ENCODE measurements around the gene RPL36A.
A peak's percentile ranks its signal among the peaks of the same experiment; 100 is the strongest.

RPL36A gene

DNA sequence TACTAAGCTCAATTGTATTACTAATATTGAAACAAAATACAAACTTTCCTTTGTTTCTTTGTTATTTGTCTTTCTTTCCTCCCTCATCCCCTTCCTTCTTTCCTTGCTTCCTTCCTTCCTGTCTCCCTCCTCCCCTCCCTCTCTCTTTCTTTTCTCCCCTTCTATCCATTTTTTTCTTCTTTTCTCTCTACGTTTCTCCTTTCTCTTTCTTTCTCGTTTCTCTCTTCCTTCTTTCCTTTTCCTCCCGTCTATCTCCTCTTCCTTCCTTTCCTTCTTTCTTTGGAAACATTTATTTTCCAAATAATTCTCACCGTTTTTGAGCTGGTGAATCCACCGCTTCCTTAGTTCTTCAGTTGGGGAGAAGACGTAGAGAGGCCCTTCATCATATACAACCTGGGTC lies 21.1 kb upstream of the RPL36A start:
- TF ChIP-seq, protein P1, sequence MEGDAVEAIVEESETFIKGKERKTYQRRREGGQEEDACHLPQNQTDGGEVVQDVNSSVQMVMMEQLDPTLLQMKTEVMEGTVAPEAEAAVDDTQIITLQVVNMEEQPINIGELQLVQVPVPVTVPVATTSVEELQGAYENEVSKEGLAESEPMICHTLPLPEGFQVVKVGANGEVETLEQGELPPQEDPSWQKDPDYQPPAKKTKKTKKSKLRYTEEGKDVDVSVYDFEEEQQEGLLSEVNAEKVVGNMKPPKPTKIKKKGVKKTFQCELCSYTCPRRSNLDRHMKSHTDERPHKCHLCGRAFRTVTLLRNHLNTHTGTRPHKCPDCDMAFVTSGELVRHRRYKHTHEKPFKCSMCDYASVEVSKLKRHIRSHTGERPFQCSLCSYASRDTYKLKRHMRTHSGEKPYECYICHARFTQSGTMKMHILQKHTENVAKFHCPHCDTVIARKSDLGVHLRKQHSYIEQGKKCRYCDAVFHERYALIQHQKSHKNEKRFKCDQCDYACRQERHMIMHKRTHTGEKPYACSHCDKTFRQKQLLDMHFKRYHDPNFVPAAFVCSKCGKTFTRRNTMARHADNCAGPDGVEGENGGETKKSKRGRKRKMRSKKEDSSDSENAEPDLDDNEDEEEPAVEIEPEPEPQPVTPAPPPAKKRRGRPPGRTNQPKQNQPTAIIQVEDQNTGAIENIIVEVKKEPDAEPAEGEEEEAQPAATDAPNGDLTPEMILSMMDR (IDR thresholded peaks at IDR 0.05; ENCODE audit: low read depth, low read length), result no peak
- no peak for TF ChIP-seq EZH2phosphoT487 (IDR thresholded peaks at IDR 0.05; ENCODE audit: low read depth)
- no peak overlapping the region for H3K27ac ChIP-seq (ENCODE audit: low read length)
- no peak overlapping the region for H3K4me2 ChIP-seq (ENCODE audit: low read length)
- H3K4me1 ChIP-seq (ENCODE audit: low read length), result peaks cover 23% of the 10 kb centered on the region
- H3K9me3 ChIP-seq (ENCODE audit: insufficient read depth, low read length), result no peaks in the 10 kb centered on the region
- no peak overlapping the region for H2AFZ ChIP-seq (ENCODE audit: low read depth, low read length)
- peaks cover 47% of the 10 kb centered on the region for H3K36me3 ChIP-seq (replicated peaks; ENCODE audit: low read depth, low read length)
- no peak overlapping the region for H3K4me3 ChIP-seq (ENCODE audit: low read length)
- no peaks in the 10 kb centered on the region for H3K79me2 ChIP-seq (ENCODE audit: low read length)
- no peaks in the 10 kb centered on the region for H3K27me3 ChIP-seq (ENCODE audit: low read depth, low read length)
- H3K9ac ChIP-seq (ENCODE audit: low read length), result no peak overlapping the region
- H4K20me1 ChIP-seq (ENCODE audit: insufficient read depth, low read length), result 0 out of 2 replicates have a peak, but pooled peaks cover 3% of the 10 kb centered on the region

DNA sequence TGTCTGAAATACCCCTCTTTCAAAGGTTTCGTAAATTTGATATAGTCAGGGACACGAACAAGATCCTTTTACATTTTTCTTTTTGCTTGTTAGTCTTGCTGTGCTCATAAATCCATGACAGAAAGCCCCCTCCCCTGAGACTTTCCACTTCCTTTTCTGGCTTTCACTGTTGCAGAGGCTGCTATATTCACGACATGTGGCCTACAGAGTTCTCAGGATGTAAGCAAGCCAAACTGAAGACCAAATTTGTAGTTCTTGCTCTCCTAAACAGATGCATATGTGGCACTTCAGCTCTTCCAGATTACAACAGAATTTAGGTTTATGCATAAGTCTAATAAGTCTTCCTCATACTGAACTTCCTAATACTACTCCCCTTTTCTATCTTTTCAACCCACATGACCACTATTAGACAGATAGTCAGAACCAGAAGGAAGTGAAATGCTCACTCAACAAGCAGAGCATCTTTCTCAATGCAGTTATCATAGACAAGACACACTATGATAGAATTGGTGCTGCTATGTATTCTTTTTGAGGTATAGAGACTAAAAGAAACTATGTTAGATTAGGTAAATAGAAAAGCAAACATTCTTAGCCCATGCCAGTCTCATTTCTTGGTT lies 19.8 kb upstream of the RPL36A start:
- Histone ChIP-seq H3K4me3 (ENCODE audit: low read length) (peak overlapping the region; percentile 23), H3K79me2 (ENCODE audit: low read length) (no peaks in the 10 kb centered on the region), H3K36me3 (replicated peaks; ENCODE audit: low read depth, low read length) (peaks cover 51% of the 10 kb centered on the region), H2AFZ (ENCODE audit: low read depth, low read length) (no peak overlapping the region), H3K9me3 (ENCODE audit: insufficient read depth, low read length) (no peaks in the 10 kb centered on the region), H3K4me2 (ENCODE audit: low read length) (peak overlapping the region; percentile 71), H4K20me1 (ENCODE audit: insufficient read depth, low read length) (peaks cover 3% of the 10 kb centered on the region; the same call in 1 of the 2 replicates), H3K4me1 (ENCODE audit: low read length) (peaks cover 23% of the 10 kb centered on the region), H3K27me3 (ENCODE audit: low read depth, low read length) (no peaks in the 10 kb centered on the region), H3K27ac (ENCODE audit: low read length) (peak overlapping the region; percentile 87), H3K9ac (ENCODE audit: low read length) (peak overlapping the region; percentile 26)
- TF ChIP-seq, protein P1 (IDR thresholded peaks at IDR 0.05; ENCODE audit: low read depth, low read length), result no peak
- TF ChIP-seq EZH2phosphoT487 (IDR thresholded peaks at IDR 0.05; ENCODE audit: low read depth), result no peak

DNA sequence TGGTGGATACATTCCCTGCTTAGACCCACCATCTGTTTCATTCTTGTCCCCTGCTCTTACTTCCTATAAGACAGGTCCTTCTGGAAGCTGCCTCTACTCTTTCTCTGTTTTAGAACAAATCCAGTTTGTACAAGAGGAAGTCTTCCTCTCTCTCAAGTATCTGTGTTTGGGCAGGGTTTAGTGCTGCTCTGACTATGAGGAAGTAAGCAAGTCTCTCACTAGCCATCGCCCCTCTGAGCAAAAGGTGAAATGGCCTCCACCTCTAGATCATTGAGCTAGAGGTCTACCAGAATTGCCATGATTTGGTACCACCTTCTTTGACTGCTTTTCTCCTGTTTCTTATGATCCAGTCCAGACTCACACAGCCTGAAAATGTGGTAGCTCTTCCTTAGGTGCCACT lies 13.3 kb upstream of the RPL36A start:
- TF ChIP-seq, protein P1 (IDR thresholded peaks at IDR 0.05; ENCODE audit: low read depth, low read length), result no peak
- TF ChIP-seq EZH2phosphoT487 (IDR thresholded peaks at IDR 0.05; ENCODE audit: low read depth), result no peak
- peak overlapping the region; percentile 36; the same call in 1 of the 2 replicates for H3K27ac ChIP-seq (ENCODE audit: low read length)
- no peak overlapping the region for H3K4me3 ChIP-seq (ENCODE audit: low read length)
- peaks cover 49% of the 10 kb centered on the region for H3K79me2 ChIP-seq (ENCODE audit: low read length)
- peaks cover 6% of the 10 kb centered on the region for H3K4me1 ChIP-seq (ENCODE audit: low read length)
- 0 out of 2 replicates have a peak overlapping the region, but pooled peaks have one; percentile 7 for H3K4me2 ChIP-seq (ENCODE audit: low read length)
- H3K36me3 ChIP-seq (replicated peaks; ENCODE audit: low read depth, low read length), result peaks cover 31% of the 10 kb centered on the region
- no peak overlapping the region for H3K9ac ChIP-seq (ENCODE audit: low read length)
- H2AFZ ChIP-seq (ENCODE audit: low read depth, low read length), result no peak overlapping the region
- H3K27me3 ChIP-seq (ENCODE audit: low read depth, low read length), result no peaks in the 10 kb centered on the region
- H3K9me3 ChIP-seq (ENCODE audit: insufficient read depth, low read length), result no peaks in the 10 kb centered on the region
- no peaks in the 10 kb centered on the region; the same call in none of the 2 replicates for H4K20me1 ChIP-seq (ENCODE audit: insufficient read depth, low read length)

DNA sequence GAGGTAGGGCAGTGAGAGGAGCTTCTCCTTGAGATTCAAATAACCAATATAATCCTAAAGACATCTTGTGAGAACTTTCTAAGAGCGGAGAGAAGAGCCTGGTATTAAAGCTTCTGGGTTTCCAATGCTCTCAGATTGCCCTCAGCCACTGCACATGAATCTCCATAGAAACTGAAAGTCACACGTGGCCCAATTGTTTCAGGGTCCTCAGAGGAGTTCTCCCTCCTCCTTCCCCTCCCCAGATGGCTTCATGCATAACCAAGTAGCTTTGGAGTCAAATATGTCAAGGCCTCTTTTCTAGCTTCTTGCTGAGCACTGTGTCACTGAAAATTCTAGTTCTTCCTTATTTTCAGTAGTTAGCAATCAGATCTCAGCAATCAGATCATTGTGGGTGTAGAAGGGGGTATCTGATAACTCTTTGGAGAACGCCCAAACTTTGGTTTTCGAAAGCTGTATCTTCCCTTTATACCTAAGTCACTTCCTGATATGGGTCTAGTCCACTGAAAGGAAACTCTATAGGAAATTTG lies 7.1 kb upstream of the RPL36A start:
- H3K4me3 ChIP-seq (ENCODE audit: low read length), result peak overlapping the region; percentile 91
- no peak overlapping the region for H2AFZ ChIP-seq (ENCODE audit: low read depth, low read length)
- peak overlapping the region; percentile 61 for H3K9ac ChIP-seq (ENCODE audit: low read length)

More for the DNA sequence above, 7.1 kb upstream of the RPL36A start:
- peaks cover 27% of the 10 kb centered on the region for H3K4me1 ChIP-seq (ENCODE audit: low read length)
- peaks cover 71% of the 10 kb centered on the region for H3K79me2 ChIP-seq (ENCODE audit: low read length)
- H4K20me1 ChIP-seq (ENCODE audit: insufficient read depth, low read length), result no peaks in the 10 kb centered on the region; the same call in 1 of the 2 replicates
- peak overlapping the region; percentile 97 for H3K4me2 ChIP-seq (ENCODE audit: low read length)
- no peaks in the 10 kb centered on the region for H3K27me3 ChIP-seq (ENCODE audit: low read depth, low read length)
- H3K9me3 ChIP-seq (ENCODE audit: insufficient read depth, low read length), result no peaks in the 10 kb centered on the region
- peaks cover 10% of the 10 kb centered on the region for H3K36me3 ChIP-seq (replicated peaks; ENCODE audit: low read depth, low read length)
- TF ChIP-seq, protein P1 (IDR thresholded peaks at IDR 0.05; ENCODE audit: low read depth, low read length), result no peak
- TF ChIP-seq EZH2phosphoT487 (IDR thresholded peaks at IDR 0.05; ENCODE audit: low read depth), result no peak
- peak overlapping the region; percentile 94 for H3K27ac ChIP-seq (ENCODE audit: low read length)
